ENCODE results near the gene MRPL24.

DNA sequence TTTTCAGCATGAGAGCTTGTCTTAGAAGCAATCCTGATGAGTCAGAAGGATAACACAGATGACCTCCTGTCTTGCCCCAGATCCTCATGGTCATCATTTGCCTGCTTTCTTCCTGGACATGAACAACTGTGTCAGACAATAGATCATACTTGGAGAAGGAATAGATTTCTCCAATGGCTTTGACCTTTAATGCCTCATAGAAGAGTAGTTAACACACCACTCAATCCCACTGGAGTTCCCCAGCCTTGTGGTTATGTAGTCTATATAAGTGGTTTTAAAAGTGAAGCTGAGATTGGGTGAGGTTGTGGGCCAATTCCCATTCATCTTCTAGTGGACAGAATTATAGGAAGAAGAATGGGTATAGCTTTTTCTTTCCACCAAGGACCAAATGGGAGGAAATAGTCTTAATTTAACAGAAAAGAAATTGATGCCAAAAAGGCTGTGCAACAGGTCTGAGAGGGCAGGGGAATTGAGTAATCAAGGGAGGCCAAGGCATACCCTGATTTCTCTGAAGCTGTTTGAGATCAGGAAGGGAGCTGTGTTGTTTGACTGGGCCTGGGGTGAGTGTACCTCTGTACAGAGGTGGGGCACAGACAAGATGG lies 40.8 kb upstream of the MRPL24 start:
- no peak for TF ChIP-seq EZH2 (IDR thresholded peaks at IDR 0.05; ENCODE audit: low read depth, low read length, severe bottlenecking)
- TF ChIP-seq, protein P1, sequence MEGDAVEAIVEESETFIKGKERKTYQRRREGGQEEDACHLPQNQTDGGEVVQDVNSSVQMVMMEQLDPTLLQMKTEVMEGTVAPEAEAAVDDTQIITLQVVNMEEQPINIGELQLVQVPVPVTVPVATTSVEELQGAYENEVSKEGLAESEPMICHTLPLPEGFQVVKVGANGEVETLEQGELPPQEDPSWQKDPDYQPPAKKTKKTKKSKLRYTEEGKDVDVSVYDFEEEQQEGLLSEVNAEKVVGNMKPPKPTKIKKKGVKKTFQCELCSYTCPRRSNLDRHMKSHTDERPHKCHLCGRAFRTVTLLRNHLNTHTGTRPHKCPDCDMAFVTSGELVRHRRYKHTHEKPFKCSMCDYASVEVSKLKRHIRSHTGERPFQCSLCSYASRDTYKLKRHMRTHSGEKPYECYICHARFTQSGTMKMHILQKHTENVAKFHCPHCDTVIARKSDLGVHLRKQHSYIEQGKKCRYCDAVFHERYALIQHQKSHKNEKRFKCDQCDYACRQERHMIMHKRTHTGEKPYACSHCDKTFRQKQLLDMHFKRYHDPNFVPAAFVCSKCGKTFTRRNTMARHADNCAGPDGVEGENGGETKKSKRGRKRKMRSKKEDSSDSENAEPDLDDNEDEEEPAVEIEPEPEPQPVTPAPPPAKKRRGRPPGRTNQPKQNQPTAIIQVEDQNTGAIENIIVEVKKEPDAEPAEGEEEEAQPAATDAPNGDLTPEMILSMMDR (IDR thresholded peaks at IDR 0.05; ENCODE audit: control extremely low read depth in 1 of 3, insufficient read depth in 1 of 3, low read depth in 1 of 3, low read length in 3 of 3) = no peak

Measured in H1 (cell line).